Measurements from ENCODE around the gene RUNDC1.

Gene RUNDC1

GRCh38 chr17:43016216-43016615 lies 35.9 kb downstream of the RUNDC1 start:
- DNase-seq = no peak

GRCh38 chr17:43018008-43018853 lies 37.9 kb downstream of the RUNDC1 start:
- peak in 14 of 58 donors; percentile 11 to 52 (median 17) for DNase-seq

GRCh38 chr17:43018932-43019331 lies 38.6 kb downstream of the RUNDC1 start:
- no peak for DNase-seq

- no peak for DNase-seq
Observed at GRCh38 chr17:43019418-43019817, 39.1 kb downstream of the RUNDC1 start.

- no peak for DNase-seq
Observed at GRCh38 chr17:43020030-43020621, 39.8 kb downstream of the RUNDC1 start.

- DNase-seq = peak in 35 of 58 donors; percentile 23 to 72 (median 46)
Observed at GRCh38 chr17:43020789-43021740, 40.7 kb downstream of the RUNDC1 start.

- DNase-seq = peak in 56 of 58 donors; percentile 18 to 78 (median 57)
Observed at GRCh38 chr17:43021741-43022512, 41.6 kb downstream of the RUNDC1 start, which contains the start of gene VAT1. Gene VAT1 (minus strand): TSS chr17:43022385. CDS start chr17:43022322, 63 bp downstream.

GRCh38 chr17:43024407-43025289 lies 44.3 kb downstream of the RUNDC1 start, which contains the start of gene RND2:
Gene RND2 (plus strand): TSS chr17:43025231. CDS start chr17:43025348, 117 bp downstream.
- DNase-seq = peak in 57 of 58 donors; percentile 12 to 93 (median 80)

GRCh38 chr17:43025290-43025657 lies 44.9 kb downstream of the RUNDC1 start:
- DNase-seq = no peak

GRCh38 chr17:43025766-43026537 lies 45.6 kb downstream of the RUNDC1 start:
- DNase-seq = no peak

- DNase-seq = no peak
Observed at GRCh38 chr17:43026595-43026994, 46.2 kb downstream of the RUNDC1 start.

GRCh38 chr17:43027091-43028032 lies 47.0 kb downstream of the RUNDC1 start:
- no peak for DNase-seq

GRCh38 chr17:43028221-43028861 lies 48.0 kb downstream of the RUNDC1 start:
- DNase-seq = no peak

- DNase-seq = peak in 11 of 58 donors; percentile 7 to 50 (median 21)
Observed at GRCh38 chr17:43030137-43030767, 49.9 kb downstream of the RUNDC1 start.

GRCh38 chr17:43031666-43032065 lies 51.3 kb downstream of the RUNDC1 start:
- DNase-seq = no peak
